HCT116 (cell line): ENCODE results near the gene SENP8. TPM values are rescaled to one million over a fixed set of nuclear protein-coding genes. Genes with fewer than 3 reads are reported as not detected.

Source experiments
- ATAC-seq: fragments of 200-7000 bp; cut with Tn5 transposase; 2 replicates; pipeline ENCODE4 v1.9.1; 2020; ENCODE audit warnings: mild to moderate bottlenecking, moderate library complexity
- BruUV-seq: library from RNA; stranded (reverse); fragments of 400-500 nt; replicated peaks from 2 replicates; lab custom pipeline; 2021; lab: Mats Ljungman, UMichigan
- CTCF ChIA-PET: fragments of 300-600 bp; sonication (Branson Sonifier 250); formaldehyde crosslinking; loops from one replicate; lab custom pipeline; 2021; ENCODE audit warnings: antibody characterized with exemption; lab: Charles Lee
- POLR2A ChIA-PET: fragments of 300-600, 350-600 bp; sonication (Branson Sonifier 250); formaldehyde crosslinking; loops from one replicate; lab custom pipeline; 2021; ENCODE audit warnings: antibody characterized with exemption; lab: Charles Lee
- RAD21 ChIA-PET, 2 experiments: fragments of 300-600 bp; sonication (Branson Sonifier 250); formaldehyde crosslinking; loops; one replicate each; lab custom pipeline; 2023; ENCODE audit warnings: low total read pairs in 2 of 2; ENCODE audit not compliant: uncharacterized antibody in 2 of 2, unreplicated experiment in 2 of 2, low non-redundant PET in 1 of 2; lab: Charles Lee
- DNase-seq: peaks from one replicate; pipeline ENCODE4 v3.0.0-alpha.2; 2010; ENCODE audit warnings: low read depth, low spot score
- H2AFZ ChIP-seq: fragments of 200-600 bp; shearing (Covaris generic), sonication (generic); 2 replicates; pipeline ENCODE4 v1.6.1; 2017; ENCODE audit warnings: low read depth, mixed run types, mixed read lengths, antibody characterized with exemption, low read length; ENCODE audit not compliant: poor library complexity, severe bottlenecking
- H3K27ac ChIP-seq: 2 replicates; pipeline ENCODE4 v1.5.1; 2012; ENCODE audit warnings: low read depth, low read length
- H3K27me3 ChIP-seq: fragments of 200-600 bp; sonication (generic); 2 replicates; pipeline ENCODE4 v1.6.1; 2016; ENCODE audit warnings: mixed run types, low read length, mixed read lengths; ENCODE audit not compliant: insufficient read depth
- H3K36me3 ChIP-seq, 2 experiments: fragments of 200-500 bp in 1 of 2; fragments of 200-600 bp in 1 of 2; sonication (Bioruptor generic) in 1 of 2; sonication (generic) in 1 of 2; 2 replicates each; pipeline versions ENCODE4 v1.5.1 to v1.6.1; 2014 to 2016; ENCODE audit warnings: low read length in 2 of 2, inconsistent platforms in 1 of 2, mixed read lengths in 1 of 2, mixed run types in 1 of 2; ENCODE audit not compliant: insufficient read depth in 2 of 2, control insufficient read depth in 1 of 2
- H3K4me1 ChIP-seq, 2 experiments: fragments of 200-600 bp in 1 of 2; sonication (generic) in 1 of 2; 2 replicates each; pipeline versions ENCODE4 v1.5.1 to v1.6.1; 2012 to 2017; ENCODE audit warnings: low read length in 2 of 2, inconsistent platforms in 1 of 2, mild to moderate bottlenecking in 1 of 2, mixed read lengths in 1 of 2, mixed run types in 1 of 2, moderate library complexity in 1 of 2; ENCODE audit not compliant: insufficient read depth in 2 of 2, control insufficient read depth in 1 of 2
- H3K4me2 ChIP-seq: fragments of 200-600 bp; sonication (generic); 2 replicates; pipeline ENCODE4 v1.6.1; 2017; ENCODE audit warnings: mixed run types, low read length, mixed read lengths
- H3K4me3 ChIP-seq, 2 experiments: fragments of 200-600 bp in 1 of 2; sonication (generic) in 1 of 2; replicated peaks in 1 of 2; 2 replicates each; pipeline ENCODE4 v1.5.1; 2011 to 2016; ENCODE audit warnings: low read length in 2 of 2, control low read depth in 1 of 2, low read depth in 1 of 2, mild to moderate bottlenecking in 1 of 2, mixed read lengths in 1 of 2, mixed run types in 1 of 2
- H3K79me2 ChIP-seq: fragments of 200-600 bp; sonication (generic); 2 replicates; pipeline ENCODE4 v1.6.1; 2017; ENCODE audit warnings: mild to moderate bottlenecking, mixed run types, low read length, moderate library complexity, mixed read lengths; ENCODE audit not compliant: insufficient read depth
- H3K9ac ChIP-seq: fragments of 200-600 bp; sonication (generic); 2 replicates; pipeline ENCODE4 v1.6.1; 2016; ENCODE audit warnings: low read length, mixed read lengths
- H3K9me2 ChIP-seq: fragments of 200-600 bp; sonication (generic), shearing (Covaris generic); 2 replicates; pipeline ENCODE4 v1.6.1; 2017; ENCODE audit warnings: mixed run types, mild to moderate bottlenecking, moderate library complexity; ENCODE audit not compliant: insufficient read depth
- H3K9me3 ChIP-seq, 2 experiments: fragments of 200-500 bp in 1 of 2; fragments of 200-600 bp in 1 of 2; sonication (Bioruptor generic) in 1 of 2; sonication (generic) in 1 of 2; 2 replicates each; pipeline ENCODE4 v1.6.1; 2014 to 2017; ENCODE audit warnings: low read length in 2 of 2, mixed read lengths in 2 of 2, inconsistent platforms in 1 of 2, low read depth in 1 of 2, mild to moderate bottlenecking in 1 of 2, mixed run types in 1 of 2, moderate library complexity in 1 of 2; ENCODE audit not compliant: control insufficient read depth in 1 of 2, insufficient read depth in 1 of 2
- H4K20me1 ChIP-seq: fragments of 200-600 bp; sonication (generic), shearing (Covaris generic); 2 replicates; pipeline ENCODE4 v1.6.1; 2017; ENCODE audit warnings: mixed run types, mild to moderate bottlenecking, moderate library complexity; ENCODE audit not compliant: insufficient read depth
- ATF3 ChIP-seq: IDR thresholded peaks from 2 replicates; pipeline ENCODE4 v1.6.1; 2012
- CTCF ChIP-seq, 3 experiments: fragments of 200-600 bp in 1 of 3; sonication (generic) in 1 of 3; IDR thresholded peaks in 2 of 3; conservative IDR thresholded peaks in 1 of 3; 2 replicates each; pipeline ENCODE4 v1.5.1; 2012 to 2017; ENCODE audit warnings: low read depth in 2 of 3, low read length in 2 of 3, antibody characterized with exemption in 1 of 3, borderline replicate concordance in 1 of 3, control low read depth in 1 of 3, mild to moderate bottlenecking in 1 of 3, mixed read lengths in 1 of 3, mixed run types in 1 of 3, moderate library complexity in 1 of 3; ENCODE audit not compliant: insufficient read depth in 1 of 3
- ELF1 ChIP-seq: IDR thresholded peaks from 2 replicates; pipeline ENCODE4 v1.6.1; 2012; ENCODE audit warnings: low read depth, borderline replicate concordance
- EZH2phosphoT487 ChIP-seq: fragments of 200-600 bp; IDR thresholded peaks from 2 replicates; pipeline ENCODE4 v1.6.1; 2018; ENCODE audit warnings: antibody characterized with exemption, borderline replicate concordance
- REST ChIP-seq: IDR thresholded peaks from 2 replicates; pipeline ENCODE4 v1.6.1; 2012; ENCODE audit warnings: low read depth
- YY1 ChIP-seq: IDR thresholded peaks from 2 replicates; pipeline ENCODE4 v1.6.1; 2011; ENCODE audit warnings: low read length, low read depth, moderate library complexity, mild to moderate bottlenecking; ENCODE audit not compliant: insufficient replicate concordance; ENCODE audit errors: extremely low read depth
- intact Hi-C: fragments of 100-400 bp; cut with micrococcal nuclease; formaldehyde crosslinking; loops from 2 replicates; pipeline ENCODE4 v1.10.0; 2022
- total RNA-seq: library from RNA; stranded (reverse); gene quantifications from one replicate; pipeline ENCODE4 v1.2.1, GENCODE V29; 2021; ENCODE audit not compliant: unreplicated experiment

The SENP8 gene
- total RNA-seq, 1 experiment from 2014 or later = 3.8 TPM

- TF ChIP-seq CTCF (IDR thresholded peaks at IDR 0.05 in 2 of 3, conservative IDR thresholded peaks at IDR 0.05 in 1 of 3; ENCODE audit: borderline replicate concordance in 1 of 3, insufficient read depth in 1 of 3, low read depth in 2 of 3, low read length in 2 of 3) = no peak
- TF ChIP-seq ATF3 = no peak
- no peak for TF ChIP-seq ELF1
- TF ChIP-seq EZH2phosphoT487 = no peak
- TF ChIP-seq YY1 = no peak
- TF ChIP-seq REST = no peak
- Histone ChIP-seq H3K4me2 (no peak overlapping the region), H3K27ac (no peak overlapping the region), H3K9ac (no peak overlapping the region), H3K9me3 (no peaks in the 10 kb centered on the region), H3K4me3 (no peak overlapping the region), H3K36me3 (no peaks in the 10 kb centered on the region), H3K79me2 (no peaks in the 10 kb centered on the region), H4K20me1 (no peaks in the 10 kb centered on the region), H3K27me3 (no peaks in the 10 kb centered on the region), H3K4me1 (peaks cover 4 to 12% of the 10 kb centered on the region in 2 experiments; a peak in 3 of 4 replicates), H2AFZ (no peak overlapping the region), H3K9me2 (no peaks in the 10 kb centered on the region)
- CTCF ChIA-PET = interaction anchor here (0.9 to 2.4 kb wide), 8 partner anchors 8 to 413 kb away, joined by 3 to 35 read pairs (median 4); no protein-coding TSS in a partner anchor
- DNase-seq (no peak), ATAC-seq (no peak)
- RAD21 ChIA-PET = interaction anchor here in 1 of 2 experiments (1.6 kb wide), 1 partner anchor 404 kb away, joined by 7 read pairs; no protein-coding TSS in a partner anchor
- BruUV-seq = no TSS peak
- POLR2A ChIA-PET = no interaction called here
- intact Hi-C loops = loop anchor here (1.0 to 5.0 kb wide), 5 partner anchors 354 to 1185 kb away; no protein-coding TSS in a partner anchor
These were observed 38.7 kb downstream of the SENP8 start for GRCh38 chr15:72156928-72157327.
